Measurements from ENCODE around the gene PCDHB14.
A peak's percentile ranks its signal among the peaks of the same experiment; 100 is the strongest.
"Not testable (repeated sequence)": the region's sequence is repeated elsewhere in the genome, so short reads cannot be mapped to it uniquely, and the experiment has no call there.

The PCDHB14 gene

GRCh38 chr5:141245250-141245717 is 22.1 kb downstream of the PCDHB14 start, which contains the start of gene PCDHB15:
Gene PCDHB15 (plus strand): TSS chr5:141245395. CDS start chr5:141245579, 184 bp downstream.
- H3K27ac ChIP-seq = no peak within 1 kb of the TSS
- TF ChIP-seq ZFX (IDR thresholded peaks at IDR 0.05) = no peak
- TF ChIP-seq, protein P1, sequence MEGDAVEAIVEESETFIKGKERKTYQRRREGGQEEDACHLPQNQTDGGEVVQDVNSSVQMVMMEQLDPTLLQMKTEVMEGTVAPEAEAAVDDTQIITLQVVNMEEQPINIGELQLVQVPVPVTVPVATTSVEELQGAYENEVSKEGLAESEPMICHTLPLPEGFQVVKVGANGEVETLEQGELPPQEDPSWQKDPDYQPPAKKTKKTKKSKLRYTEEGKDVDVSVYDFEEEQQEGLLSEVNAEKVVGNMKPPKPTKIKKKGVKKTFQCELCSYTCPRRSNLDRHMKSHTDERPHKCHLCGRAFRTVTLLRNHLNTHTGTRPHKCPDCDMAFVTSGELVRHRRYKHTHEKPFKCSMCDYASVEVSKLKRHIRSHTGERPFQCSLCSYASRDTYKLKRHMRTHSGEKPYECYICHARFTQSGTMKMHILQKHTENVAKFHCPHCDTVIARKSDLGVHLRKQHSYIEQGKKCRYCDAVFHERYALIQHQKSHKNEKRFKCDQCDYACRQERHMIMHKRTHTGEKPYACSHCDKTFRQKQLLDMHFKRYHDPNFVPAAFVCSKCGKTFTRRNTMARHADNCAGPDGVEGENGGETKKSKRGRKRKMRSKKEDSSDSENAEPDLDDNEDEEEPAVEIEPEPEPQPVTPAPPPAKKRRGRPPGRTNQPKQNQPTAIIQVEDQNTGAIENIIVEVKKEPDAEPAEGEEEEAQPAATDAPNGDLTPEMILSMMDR (conservative IDR thresholded peaks at IDR 0.05) = peak; percentile 35

- H3K27ac ChIP-seq = not testable (repeated sequence)
Observed at GRCh38 chr5:141246971-141247370, 23.8 kb downstream of the PCDHB14 start.

- not testable (repeated sequence) for H3K27ac ChIP-seq
Observed at GRCh38 chr5:141247434-141247833, 24.3 kb downstream of the PCDHB14 start.

- no peak overlapping the region for H3K27ac ChIP-seq
- TF ChIP-seq ZFX (IDR thresholded peaks at IDR 0.05) = no peak
- TF ChIP-seq, protein P1 (conservative IDR thresholded peaks at IDR 0.05) = no peak
Observed at GRCh38 chr5:141250576-141250975, 27.4 kb downstream of the PCDHB14 start.

GRCh38 chr5:141258464-141258863 is 35.3 kb downstream of the PCDHB14 start:
- no peak overlapping the region for H3K27ac ChIP-seq
- TF ChIP-seq, protein P1 (conservative IDR thresholded peaks at IDR 0.05) = no peak

DNA sequence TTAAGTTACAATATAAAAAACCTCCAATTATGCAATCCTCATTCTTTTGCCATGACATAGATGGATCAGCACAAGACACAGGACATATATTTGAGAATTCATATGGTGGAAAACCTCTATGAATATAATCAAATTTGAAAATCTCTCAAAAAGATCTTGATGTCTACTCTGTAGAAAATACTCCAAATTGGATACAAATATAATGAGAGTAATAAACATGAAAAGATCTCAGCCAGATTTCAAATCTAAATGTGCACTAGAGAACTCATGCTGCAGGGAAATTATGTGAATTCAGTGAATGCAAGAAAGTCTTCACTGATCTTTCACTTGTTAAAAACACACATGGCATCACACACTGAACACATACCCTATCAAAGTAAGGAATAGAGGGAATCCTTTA is 35.8 kb downstream of the PCDHB14 start:
- no peak overlapping the region for H3K27ac ChIP-seq
- TF ChIP-seq, protein P1 (conservative IDR thresholded peaks at IDR 0.05) = no peak
- no peak for TF ChIP-seq ZFX (IDR thresholded peaks at IDR 0.05)

GRCh38 chr5:141260458-141261237 is 37.5 kb downstream of the PCDHB14 start:
- TF ChIP-seq ZFX (IDR thresholded peaks at IDR 0.05) = no peak
- TF ChIP-seq, protein P1 (conservative IDR thresholded peaks at IDR 0.05) = no peak
- no peak overlapping the region for H3K27ac ChIP-seq

DNA sequence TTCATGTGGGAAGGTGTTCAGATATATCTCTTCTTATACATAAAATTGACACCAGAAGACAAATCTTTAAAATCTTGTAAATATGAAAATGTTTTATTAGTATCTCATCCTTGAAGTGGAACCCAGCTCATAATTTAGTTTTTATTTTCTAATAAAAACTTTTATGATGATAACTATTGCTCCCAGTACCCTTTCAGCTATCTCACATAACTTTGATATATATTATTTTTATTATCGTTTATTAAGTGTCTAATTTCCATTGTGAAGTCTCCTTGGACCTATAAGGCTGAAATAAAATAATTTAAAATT is 38.0 kb downstream of the PCDHB14 start:
- TF ChIP-seq ZFX (IDR thresholded peaks at IDR 0.05) = no peak
- TF ChIP-seq, protein P1 (conservative IDR thresholded peaks at IDR 0.05) = no peak
- no peak overlapping the region for H3K27ac ChIP-seq

All from C4-2B (cell line).